Kasumi-1 (cell line): ENCODE measurements around the gene GOPC.

ENCODE experiments used
- DNase-seq, 2 experiments: peaks; one replicate each; lab custom pipeline; 2025; lab: John Stamatoyannopoulos, UW

GOPC gene

GRCh38 chr6:117514655-117515054, 87.7 kb downstream of the GOPC start:
- DNase-seq: no peak

DNA sequence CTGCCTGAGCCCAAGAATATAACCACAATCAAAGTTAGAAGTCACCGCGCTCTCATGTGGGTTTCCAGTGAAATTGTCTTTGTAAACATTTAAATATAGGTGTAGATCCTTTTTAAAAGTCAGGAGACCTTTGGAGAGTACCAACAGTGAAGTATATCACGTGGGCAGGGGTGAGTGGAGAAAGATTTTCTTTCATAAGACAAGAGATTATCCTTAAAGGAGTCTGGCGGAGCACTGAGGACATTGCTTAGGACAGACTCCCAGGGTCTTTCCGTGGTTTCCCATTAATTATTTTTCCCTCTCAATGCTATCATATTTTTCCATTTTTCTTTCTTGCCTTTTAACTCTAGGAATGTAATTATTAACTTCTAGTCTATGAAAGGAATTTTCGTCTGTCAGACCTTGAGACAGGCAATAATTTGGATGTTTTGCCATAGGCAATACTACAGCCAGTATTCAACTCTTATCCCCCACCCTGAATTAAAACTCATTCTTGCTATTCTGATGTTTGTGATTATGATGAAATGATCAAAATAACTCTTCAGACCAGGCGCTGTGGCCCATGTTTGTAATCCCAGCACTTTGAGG, 88.4 kb downstream of the GOPC start:
- no peak for DNase-seq

DNA sequence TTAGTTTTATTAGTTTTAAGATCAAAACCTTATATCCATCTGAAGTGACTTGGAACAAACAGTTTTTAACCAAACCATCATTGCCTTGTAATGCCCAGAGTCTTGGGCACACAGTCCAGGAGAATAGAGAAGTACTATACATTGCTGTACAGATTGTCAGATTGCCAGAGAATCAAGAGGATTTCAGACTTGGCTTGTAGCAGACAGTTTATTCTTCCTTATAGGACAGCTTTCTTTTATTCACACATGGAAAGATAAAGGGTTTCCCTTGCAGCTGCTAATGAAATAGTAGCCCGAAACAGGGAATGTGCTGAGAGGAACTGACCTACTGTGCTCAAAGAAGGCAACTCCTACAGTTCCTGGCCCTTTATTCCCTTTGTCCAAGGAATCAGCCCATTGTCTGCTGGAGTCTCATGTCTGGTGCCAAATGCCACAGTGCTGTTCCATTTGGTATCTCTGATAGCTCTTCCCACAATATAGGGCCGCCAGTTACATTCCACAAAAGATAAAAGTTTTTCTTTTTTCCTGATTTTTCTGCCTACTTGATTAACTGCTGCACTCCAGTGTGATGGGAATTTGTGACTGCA, 89.2 kb downstream of the GOPC start:
- DNase-seq: no peak

DNA sequence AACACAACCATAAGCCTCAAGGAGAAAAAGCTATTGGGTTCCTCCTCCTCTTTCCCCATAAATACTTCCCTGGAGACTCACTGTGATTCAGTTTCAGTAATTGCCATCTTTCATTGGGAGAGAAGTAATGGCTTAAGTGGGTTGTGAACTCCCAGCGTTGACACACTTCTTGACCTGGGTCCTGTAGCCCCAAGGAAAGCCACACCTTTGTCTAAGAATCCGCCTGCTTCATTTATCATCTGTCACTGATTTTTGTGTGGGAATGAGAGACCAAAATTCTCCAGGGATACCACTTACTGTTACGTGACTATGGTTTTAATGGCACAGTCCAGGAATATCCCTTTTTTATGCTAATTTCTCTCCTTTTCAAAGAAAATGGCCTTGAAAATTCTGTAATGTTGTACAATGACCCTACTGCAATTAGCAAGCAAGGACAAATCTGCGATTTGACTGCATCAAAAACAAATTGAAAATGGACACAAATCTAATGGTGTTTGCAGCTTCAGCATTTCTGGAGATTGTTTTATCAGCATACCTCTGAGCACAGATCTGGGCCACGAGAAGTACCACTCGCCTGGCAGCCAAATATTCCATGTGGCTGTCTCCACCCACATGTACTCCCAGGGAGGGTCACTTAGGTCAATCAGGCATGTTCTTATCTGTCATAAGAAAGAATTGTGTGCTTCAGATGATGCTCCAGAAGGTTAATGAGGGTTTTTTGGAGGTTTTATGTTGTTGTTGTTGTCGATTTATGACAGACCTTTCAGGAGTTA, 90.1 kb downstream of the GOPC start:
- DNase-seq: no peak
